Jurkat, Clone E6-1 (cell line): Measurements from ENCODE around the gene CD19.
"Not testable (repeated sequence)": the region's sequence is repeated elsewhere in the genome, so short reads cannot be mapped to it uniquely, and the experiment has no call there.

ENCODE experiments used
- DNase-seq: peaks from one replicate; pipeline ENCODE4 v3.0.0-alpha.2; 2011; ENCODE audit warnings: low read depth, low spot score
- H3K4me3 ChIP-seq: 2 replicates; pipeline ENCODE4 v1.5.1; 2011; ENCODE audit warnings: mild to moderate bottlenecking, low read length, control low read depth, moderate library complexity

CD19 gene

GRCh38 chr16:28974437-28975157 is 42.8 kb downstream of the CD19 start, which contains the start of gene SPNS1:
SPNS1 (plus strand) TSS chr16:28974778; CDS start chr16:28975152, 374 bp downstream.
- peak; percentile 89 for DNase-seq
- H3K4me3 ChIP-seq, result peak within 1 kb of the TSS; percentile 97

GRCh38 chr16:28975158-28975599 is 43.4 kb downstream of the CD19 start:
- H3K4me3 ChIP-seq, result peak overlapping the region; percentile 97

GRCh38 chr16:28977703-28978662 is 46.2 kb downstream of the CD19 start:
- DNase-seq, result no peak
- no peak overlapping the region for H3K4me3 ChIP-seq

More at GRCh38 chr16:28975158-28975599, 43.4 kb downstream of the CD19 start:
- DNase-seq, result no peak

GRCh38 chr16:28980330-28980729 is 48.6 kb downstream of the CD19 start:
- not testable (repeated sequence) for H3K4me3 ChIP-seq, DNase-seq

GRCh38 chr16:28980929-28981328 is 49.2 kb downstream of the CD19 start:
- DNase-seq, result no peak
- no peak overlapping the region for H3K4me3 ChIP-seq

GRCh38 chr16:28981517-28981916 is 49.7 kb downstream of the CD19 start:
- no peak overlapping the region for H3K4me3 ChIP-seq
- DNase-seq, result peak; percentile 30

GRCh38 chr16:28982418-28982817 is 50.6 kb downstream of the CD19 start:
- H3K4me3 ChIP-seq, result no peak overlapping the region
- no peak for DNase-seq

- H3K4me3 ChIP-seq, result no peak overlapping the region
- DNase-seq, result no peak
These were observed 51.2 kb downstream of the CD19 start for GRCh38 chr16:28982949-28983348.

- H3K4me3 ChIP-seq, result no peak overlapping the region
- DNase-seq, result no peak
These were observed 51.9 kb downstream of the CD19 start for GRCh38 chr16:28983644-28984043.

- peak overlapping the region; percentile 37 for H3K4me3 ChIP-seq
- no peak for DNase-seq
These were observed 52.3 kb downstream of the CD19 start for GRCh38 chr16:28984091-28984490.

GRCh38 chr16:28984619-28985135 is 52.9 kb downstream of the CD19 start, which contains the start of gene LAT:
LAT (plus strand) TSS chr16:28985052; CDS start chr16:28985418, 366 bp downstream.
- peak within 1 kb of the TSS; percentile 97 for H3K4me3 ChIP-seq
- DNase-seq, result peak; percentile 84

GRCh38 chr16:28985211-28986041 is 53.7 kb downstream of the CD19 start:
- DNase-seq, result no peak
- H3K4me3 ChIP-seq, result peak overlapping the region; percentile 97

GRCh38 chr16:28986046-28986445 is 54.3 kb downstream of the CD19 start:
- no peak for DNase-seq
- H3K4me3 ChIP-seq, result peak overlapping the region; percentile 97

GRCh38 chr16:28986492-28986891 is 54.7 kb downstream of the CD19 start:
- peak overlapping the region; percentile 97 for H3K4me3 ChIP-seq
- no peak for DNase-seq

- no peak for DNase-seq
- H3K4me3 ChIP-seq, result peak overlapping the region; percentile 97
These were observed 55.5 kb downstream of the CD19 start for GRCh38 chr16:28987170-28987853.
